Measurements from ENCODE around the gene CARD9.

Gene CARD9

DNA sequence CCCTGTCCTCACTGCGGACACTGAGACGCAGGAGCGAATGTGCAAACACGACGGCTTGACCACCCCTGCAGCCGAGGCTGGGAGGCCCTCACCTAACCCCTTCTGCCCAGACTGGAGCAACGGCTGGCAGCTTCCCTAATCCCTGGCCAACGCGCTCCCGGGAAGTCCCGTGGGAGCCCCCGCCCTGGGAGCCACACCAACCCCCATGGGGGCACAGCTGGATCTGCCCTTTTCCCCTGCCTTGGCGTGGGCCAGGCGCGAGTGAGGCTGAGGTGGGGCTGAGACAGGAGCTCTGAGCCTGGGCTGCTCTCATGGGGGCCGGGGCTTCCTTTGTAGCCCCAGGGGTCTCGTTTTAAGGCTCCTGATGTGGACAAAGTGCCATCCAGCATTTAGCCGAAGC is 5.3 kb downstream of the CARD9 start:
- Histone ChIP-seq H3K79me2 (ENCODE audit: insufficient read depth, low read depth) (no peaks in the 10 kb centered on the region), H3K9ac (no peak overlapping the region), H3K36me3 (ENCODE audit: insufficient read depth) (no peaks in the 10 kb centered on the region), H3K27me3 (ENCODE audit: insufficient read depth, low read depth) (no peaks in the 10 kb centered on the region), H4K20me1 (ENCODE audit: insufficient read depth) (no peaks in the 10 kb centered on the region), H3K27ac (no peak overlapping the region), H3K4me2 (no peak overlapping the region), H2AFZ (ENCODE audit: low read depth) (no peak overlapping the region), H3K4me3 (IDR thresholded peaks at IDR 0.05; ENCODE audit: insufficient read depth, low read depth, low read length) (no peak overlapping the region), H3K4me1 (ENCODE audit: low read depth, poor library complexity, severe bottlenecking) (peaks cover 4% of the 10 kb centered on the region)
- TF ChIP-seq, protein P1, sequence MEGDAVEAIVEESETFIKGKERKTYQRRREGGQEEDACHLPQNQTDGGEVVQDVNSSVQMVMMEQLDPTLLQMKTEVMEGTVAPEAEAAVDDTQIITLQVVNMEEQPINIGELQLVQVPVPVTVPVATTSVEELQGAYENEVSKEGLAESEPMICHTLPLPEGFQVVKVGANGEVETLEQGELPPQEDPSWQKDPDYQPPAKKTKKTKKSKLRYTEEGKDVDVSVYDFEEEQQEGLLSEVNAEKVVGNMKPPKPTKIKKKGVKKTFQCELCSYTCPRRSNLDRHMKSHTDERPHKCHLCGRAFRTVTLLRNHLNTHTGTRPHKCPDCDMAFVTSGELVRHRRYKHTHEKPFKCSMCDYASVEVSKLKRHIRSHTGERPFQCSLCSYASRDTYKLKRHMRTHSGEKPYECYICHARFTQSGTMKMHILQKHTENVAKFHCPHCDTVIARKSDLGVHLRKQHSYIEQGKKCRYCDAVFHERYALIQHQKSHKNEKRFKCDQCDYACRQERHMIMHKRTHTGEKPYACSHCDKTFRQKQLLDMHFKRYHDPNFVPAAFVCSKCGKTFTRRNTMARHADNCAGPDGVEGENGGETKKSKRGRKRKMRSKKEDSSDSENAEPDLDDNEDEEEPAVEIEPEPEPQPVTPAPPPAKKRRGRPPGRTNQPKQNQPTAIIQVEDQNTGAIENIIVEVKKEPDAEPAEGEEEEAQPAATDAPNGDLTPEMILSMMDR (conservative IDR thresholded peaks at IDR 0.05; ENCODE audit: low read depth, low read length), result no peak

DNA sequence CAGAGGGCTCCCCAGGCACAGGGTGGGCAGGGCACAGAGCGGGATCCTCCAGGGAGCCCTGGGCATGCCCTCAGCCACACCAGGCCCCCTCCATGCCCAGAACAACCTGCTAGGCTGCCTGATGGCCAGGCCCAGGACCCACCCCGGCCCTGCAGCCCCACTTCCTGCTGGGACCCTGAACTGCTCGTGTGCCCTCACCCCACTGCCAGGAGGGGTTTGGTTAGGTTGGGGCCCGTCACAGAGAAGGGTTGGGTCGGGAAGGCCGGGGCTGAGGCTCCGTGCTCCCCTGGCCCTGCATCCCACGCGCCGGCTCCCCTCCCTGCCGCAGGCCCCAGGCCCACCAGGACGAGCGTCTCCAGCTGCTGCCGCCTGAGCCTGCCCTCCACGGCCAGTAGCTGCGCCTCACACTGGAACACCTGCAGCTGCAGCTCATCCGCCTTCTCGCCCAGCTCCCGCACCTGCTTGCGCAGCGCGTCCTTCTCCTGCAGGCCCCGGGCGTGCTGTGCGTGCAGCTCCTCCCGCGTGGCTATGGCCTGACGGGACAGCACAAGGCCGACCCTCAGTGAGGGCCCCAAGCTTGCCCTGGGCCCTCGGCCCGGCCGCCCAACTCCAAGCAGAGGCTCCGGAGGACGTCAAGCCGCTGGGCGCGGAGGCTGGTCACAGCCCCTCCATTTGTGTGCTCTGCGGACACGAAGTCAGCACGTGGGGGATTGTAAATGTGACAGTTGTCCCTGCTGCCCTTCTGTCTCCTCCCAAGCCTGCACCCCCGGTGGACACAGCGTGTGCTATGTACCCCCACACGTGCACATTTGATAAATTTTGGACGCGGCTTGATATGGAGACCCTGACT is 5.9 kb downstream of the CARD9 start:
- no peak overlapping the region for H3K27ac ChIP-seq
- no peaks in the 10 kb centered on the region for H3K36me3 ChIP-seq (ENCODE audit: insufficient read depth)
- TF ChIP-seq, protein P1 (conservative IDR thresholded peaks at IDR 0.05; ENCODE audit: low read depth, low read length), result no peak
- H3K4me1 ChIP-seq (ENCODE audit: low read depth, poor library complexity, severe bottlenecking), result peaks cover 8% of the 10 kb centered on the region
- H3K9ac ChIP-seq, result no peak overlapping the region
- H3K4me3 ChIP-seq (IDR thresholded peaks at IDR 0.05; ENCODE audit: insufficient read depth, low read depth, low read length), result no peak overlapping the region
- H2AFZ ChIP-seq (ENCODE audit: low read depth), result no peak overlapping the region
- H3K4me2 ChIP-seq, result no peak overlapping the region
- H3K27me3 ChIP-seq (ENCODE audit: insufficient read depth, low read depth), result no peaks in the 10 kb centered on the region
- no peaks in the 10 kb centered on the region for H3K79me2 ChIP-seq (ENCODE audit: insufficient read depth, low read depth)
- H4K20me1 ChIP-seq (ENCODE audit: insufficient read depth), result no peaks in the 10 kb centered on the region

DNA sequence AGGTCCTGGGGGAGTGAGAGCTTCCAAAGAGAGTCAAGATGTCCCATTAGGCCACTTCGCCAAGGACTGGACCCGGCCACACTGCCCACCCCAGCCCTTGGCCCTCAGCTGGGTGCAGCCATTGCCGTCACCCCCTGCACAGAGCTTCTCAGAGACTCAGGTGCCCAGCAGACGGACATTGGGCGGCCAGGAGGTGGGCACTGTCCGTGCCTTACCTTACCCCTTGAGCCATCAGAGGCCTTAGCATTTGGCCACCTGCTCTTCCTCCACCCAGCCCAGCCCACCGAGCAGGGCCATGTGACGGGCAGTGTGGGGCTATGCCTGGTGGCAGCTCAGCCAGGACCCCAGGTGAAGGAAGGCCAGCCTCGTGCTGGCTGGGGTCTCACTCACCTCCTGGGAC is 6.6 kb downstream of the CARD9 start:
- Histone ChIP-seq H3K27me3 (ENCODE audit: insufficient read depth, low read depth) (no peaks in the 10 kb centered on the region), H4K20me1 (ENCODE audit: insufficient read depth) (no peaks in the 10 kb centered on the region), H3K27ac (no peak overlapping the region), H3K4me1 (ENCODE audit: low read depth, poor library complexity, severe bottlenecking) (peaks cover 10% of the 10 kb centered on the region), H3K79me2 (ENCODE audit: insufficient read depth, low read depth) (no peaks in the 10 kb centered on the region), H3K4me3 (IDR thresholded peaks at IDR 0.05; ENCODE audit: insufficient read depth, low read depth, low read length) (no peak overlapping the region), H3K4me2 (no peak overlapping the region), H3K36me3 (ENCODE audit: insufficient read depth) (no peaks in the 10 kb centered on the region), H2AFZ (ENCODE audit: low read depth) (no peak overlapping the region), H3K9ac (no peak overlapping the region)
- TF ChIP-seq, protein P1 (conservative IDR thresholded peaks at IDR 0.05; ENCODE audit: low read depth, low read length), result no peak

DNA sequence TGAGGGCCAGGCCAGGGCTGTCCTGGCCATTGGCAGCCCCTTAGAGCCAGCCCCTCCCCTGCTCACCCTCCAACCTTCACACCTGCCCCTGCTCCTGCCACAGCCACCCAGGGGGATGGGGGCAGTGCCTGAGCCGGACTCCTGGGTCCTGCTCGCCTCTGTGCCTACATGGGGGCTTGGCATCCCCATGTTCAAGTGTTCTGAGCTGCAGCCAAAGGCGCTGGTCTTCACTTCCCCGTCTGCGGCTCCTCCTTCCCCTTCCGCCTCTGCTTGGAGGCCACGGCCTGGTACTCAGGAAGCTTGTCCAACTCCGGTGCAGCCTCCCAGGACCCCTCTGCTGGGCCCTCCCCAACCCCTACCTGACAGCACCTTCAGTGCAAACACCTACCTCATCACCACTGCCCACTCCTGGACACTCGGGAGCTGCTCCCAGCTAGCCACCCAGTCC is 7.7 kb downstream of the CARD9 start:
- Histone ChIP-seq H3K79me2 (ENCODE audit: insufficient read depth, low read depth) (no peaks in the 10 kb centered on the region), H3K4me2 (no peak overlapping the region), H3K36me3 (ENCODE audit: insufficient read depth) (no peaks in the 10 kb centered on the region), H2AFZ (ENCODE audit: low read depth) (no peak overlapping the region), H3K9ac (no peak overlapping the region), H3K4me3 (IDR thresholded peaks at IDR 0.05; ENCODE audit: insufficient read depth, low read depth, low read length) (no peak overlapping the region), H3K27ac (no peak overlapping the region), H3K4me1 (ENCODE audit: low read depth, poor library complexity, severe bottlenecking) (peaks cover 10% of the 10 kb centered on the region), H4K20me1 (ENCODE audit: insufficient read depth) (no peaks in the 10 kb centered on the region), H3K27me3 (ENCODE audit: insufficient read depth, low read depth) (no peaks in the 10 kb centered on the region)
- TF ChIP-seq, protein P1 (conservative IDR thresholded peaks at IDR 0.05; ENCODE audit: low read depth, low read length), result no peak

Measured in KMS-11 (cell line).